ENCODE results near the gene ZNF366. TPM values are rescaled to one million over a fixed set of nuclear protein-coding genes. Genes with fewer than 3 reads are reported as not detected.

The ZNF366 gene
- total RNA-seq, 2 donors from 2014 or later = under 0.01 to 1.8 TPM

DNA sequence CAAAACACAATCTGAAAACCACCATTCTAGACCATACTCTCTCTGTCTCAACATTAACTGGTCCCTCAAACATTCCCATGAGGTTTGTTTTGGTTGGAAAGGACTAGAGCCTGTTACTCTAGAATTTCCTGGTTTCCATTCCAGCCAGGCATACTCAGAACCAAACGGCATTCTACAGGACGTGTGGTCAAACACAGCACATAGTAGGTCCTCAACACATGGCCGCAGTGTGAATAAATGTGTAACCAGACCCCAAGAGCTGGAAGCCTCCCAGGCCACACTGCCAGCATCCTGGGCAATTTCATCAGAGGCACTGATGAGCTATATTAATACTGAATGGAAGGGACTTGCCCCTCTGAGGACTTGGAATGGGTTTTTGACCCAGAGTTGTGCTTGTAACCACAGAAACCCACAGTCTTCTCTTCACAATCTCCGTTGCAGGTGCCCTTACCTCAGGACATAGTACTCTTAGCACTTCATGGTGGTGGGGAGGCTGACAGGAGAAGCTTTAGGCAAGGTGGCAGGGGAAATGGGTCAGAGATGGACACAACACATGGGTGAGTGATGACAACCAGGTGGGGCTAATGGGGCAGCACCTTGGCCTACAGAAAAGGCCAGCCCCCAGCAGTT is 66.0 kb downstream of the ZNF366 start:
- DNase-seq = no peak
- H3K4me3 ChIP-seq = no peak overlapping the region
- no peak for TF ChIP-seq POLR2A (IDR thresholded peaks at IDR 0.05)
- WGBS, 2 donors = 80 to 85% methylated on average over 4 of the region's 4 CpGs
- H3K27ac ChIP-seq = no peak overlapping the region
- peaks cover 10% of the 10 kb centered on the region for H3K4me1 ChIP-seq
- no peaks in the 10 kb centered on the region for H3K9me3 ChIP-seq
- intact Hi-C loops (cut with DNase I) = no loop called here
- no peaks in the 10 kb centered on the region for H3K27me3 ChIP-seq
- no peak for ATAC-seq
- H3K36me3 ChIP-seq (replicated peaks in 1 of 2; ENCODE audit: insufficient read depth in 1 of 2, low read depth in 2 of 2) = no peaks in the 10 kb centered on the region

GRCh38 chr5:72440207-72440638 is 67.0 kb downstream of the ZNF366 start:
- no peak overlapping the region for H3K27ac ChIP-seq
- no peak for DNase-seq
- TF ChIP-seq, protein P1, sequence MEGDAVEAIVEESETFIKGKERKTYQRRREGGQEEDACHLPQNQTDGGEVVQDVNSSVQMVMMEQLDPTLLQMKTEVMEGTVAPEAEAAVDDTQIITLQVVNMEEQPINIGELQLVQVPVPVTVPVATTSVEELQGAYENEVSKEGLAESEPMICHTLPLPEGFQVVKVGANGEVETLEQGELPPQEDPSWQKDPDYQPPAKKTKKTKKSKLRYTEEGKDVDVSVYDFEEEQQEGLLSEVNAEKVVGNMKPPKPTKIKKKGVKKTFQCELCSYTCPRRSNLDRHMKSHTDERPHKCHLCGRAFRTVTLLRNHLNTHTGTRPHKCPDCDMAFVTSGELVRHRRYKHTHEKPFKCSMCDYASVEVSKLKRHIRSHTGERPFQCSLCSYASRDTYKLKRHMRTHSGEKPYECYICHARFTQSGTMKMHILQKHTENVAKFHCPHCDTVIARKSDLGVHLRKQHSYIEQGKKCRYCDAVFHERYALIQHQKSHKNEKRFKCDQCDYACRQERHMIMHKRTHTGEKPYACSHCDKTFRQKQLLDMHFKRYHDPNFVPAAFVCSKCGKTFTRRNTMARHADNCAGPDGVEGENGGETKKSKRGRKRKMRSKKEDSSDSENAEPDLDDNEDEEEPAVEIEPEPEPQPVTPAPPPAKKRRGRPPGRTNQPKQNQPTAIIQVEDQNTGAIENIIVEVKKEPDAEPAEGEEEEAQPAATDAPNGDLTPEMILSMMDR (IDR thresholded peaks at IDR 0.05) = no peak
- TF ChIP-seq POLR2A (IDR thresholded peaks at IDR 0.05) = no peak
- H3K27me3 ChIP-seq = no peaks in the 10 kb centered on the region
- no peaks in the 10 kb centered on the region for H3K9me3 ChIP-seq
- 55 to 58% methylated on average over 1 of the region's 1 CpG for WGBS, 2 donors
- ATAC-seq = no peak
- H3K36me3 ChIP-seq (replicated peaks in 1 of 2; ENCODE audit: insufficient read depth in 1 of 2, low read depth in 2 of 2) = no peaks in the 10 kb centered on the region
- intact Hi-C loops (cut with DNase I) = no loop called here
- H3K4me3 ChIP-seq = no peak overlapping the region
- peaks cover 5% of the 10 kb centered on the region for H3K4me1 ChIP-seq

GRCh38 chr5:72439192-72439591 is 68.0 kb downstream of the ZNF366 start:
- intact Hi-C loops (cut with DNase I) = no loop called here
- WGBS, 2 donors = 78 to 90% methylated on average over 4 of the region's 4 CpGs
- Histone ChIP-seq H3K27me3 (no peaks in the 10 kb centered on the region), H3K36me3 (replicated peaks in 1 of 2; ENCODE audit: insufficient read depth in 1 of 2, low read depth in 2 of 2) (no peaks in the 10 kb centered on the region), H3K9me3 (no peaks in the 10 kb centered on the region), H3K27ac (no peak overlapping the region), H3K4me1 (peaks cover 5% of the 10 kb centered on the region), H3K4me3 (no peak overlapping the region)
- ATAC-seq = no peak
- no peak for DNase-seq
- TF ChIP-seq, protein P1 (IDR thresholded peaks at IDR 0.05) = no peak
- TF ChIP-seq POLR2A (IDR thresholded peaks at IDR 0.05) = no peak

DNA sequence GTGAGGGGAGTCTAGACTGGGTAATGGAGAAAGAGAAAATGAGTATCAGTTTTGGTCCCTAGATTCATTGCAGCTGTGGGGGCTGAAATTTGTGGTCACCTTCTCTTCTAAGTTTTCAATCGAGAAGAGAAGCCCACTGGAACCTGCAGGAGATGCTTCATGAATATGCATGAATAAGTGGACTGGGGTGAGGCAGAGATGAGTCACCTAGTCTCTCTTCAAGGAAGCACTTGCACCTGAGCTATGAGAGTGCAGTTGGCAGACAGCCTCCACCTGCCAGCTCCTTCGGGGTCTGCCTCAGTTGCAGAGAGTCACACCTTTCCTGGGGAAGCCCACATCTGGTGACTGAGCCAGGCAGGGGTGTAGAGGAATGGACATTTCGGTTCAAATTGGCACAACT is 69.1 kb downstream of the ZNF366 start:
- H3K27me3 ChIP-seq = no peaks in the 10 kb centered on the region
- H3K27ac ChIP-seq = no peak overlapping the region
- H3K9me3 ChIP-seq = no peaks in the 10 kb centered on the region
- no peak overlapping the region for H3K4me3 ChIP-seq
- H3K36me3 ChIP-seq (replicated peaks in 1 of 2; ENCODE audit: insufficient read depth in 1 of 2, low read depth in 2 of 2) = no peaks in the 10 kb centered on the region
- H3K4me1 ChIP-seq = peaks cover 5% of the 10 kb centered on the region
- TF ChIP-seq, protein P1 (IDR thresholded peaks at IDR 0.05) = no peak
- no peak for TF ChIP-seq POLR2A (IDR thresholded peaks at IDR 0.05)
- 89 to 95% methylated on average over 3 of the region's 3 CpGs for WGBS, 2 donors
- ATAC-seq (no peak), DNase-seq (no peak)
- intact Hi-C loops (cut with DNase I) = no loop called here

- DNase-seq (no peak), ATAC-seq (no peak)
- intact Hi-C loops (cut with DNase I) = no loop called here
- Histone ChIP-seq H3K27me3 (no peaks in the 10 kb centered on the region), H3K9me3 (no peaks in the 10 kb centered on the region), H3K4me1 (peaks cover 5% of the 10 kb centered on the region), H3K36me3 (replicated peaks in 1 of 2; ENCODE audit: insufficient read depth in 1 of 2, low read depth in 2 of 2) (no peaks in the 10 kb centered on the region), H3K27ac (no peak overlapping the region), H3K4me3 (no peak overlapping the region)
- TF ChIP-seq, protein P1 (IDR thresholded peaks at IDR 0.05) = no peak
- no peak for TF ChIP-seq POLR2A (IDR thresholded peaks at IDR 0.05)
- WGBS, 2 donors = 88 to 93% methylated on average over 3 of the region's 3 CpGs
Measured at GRCh38 chr5:72436796-72437471, 70.3 kb downstream of the ZNF366 start.
